Pons (tissue), 1 donor: Measurements from ENCODE around the gene VPS29.
A peak's percentile ranks its signal among the peaks of the same experiment; 100 is the strongest.
"Not testable (repeated sequence)": the region's sequence is repeated elsewhere in the genome, so short reads cannot be mapped to it uniquely, and the experiment has no call there.

Experiments
- DNase-seq: peaks from one replicate; pipeline ENCODE4 v3.0.0-alpha.2; 2016; ENCODE audit warnings: low spot score

The VPS29 gene

DNA sequence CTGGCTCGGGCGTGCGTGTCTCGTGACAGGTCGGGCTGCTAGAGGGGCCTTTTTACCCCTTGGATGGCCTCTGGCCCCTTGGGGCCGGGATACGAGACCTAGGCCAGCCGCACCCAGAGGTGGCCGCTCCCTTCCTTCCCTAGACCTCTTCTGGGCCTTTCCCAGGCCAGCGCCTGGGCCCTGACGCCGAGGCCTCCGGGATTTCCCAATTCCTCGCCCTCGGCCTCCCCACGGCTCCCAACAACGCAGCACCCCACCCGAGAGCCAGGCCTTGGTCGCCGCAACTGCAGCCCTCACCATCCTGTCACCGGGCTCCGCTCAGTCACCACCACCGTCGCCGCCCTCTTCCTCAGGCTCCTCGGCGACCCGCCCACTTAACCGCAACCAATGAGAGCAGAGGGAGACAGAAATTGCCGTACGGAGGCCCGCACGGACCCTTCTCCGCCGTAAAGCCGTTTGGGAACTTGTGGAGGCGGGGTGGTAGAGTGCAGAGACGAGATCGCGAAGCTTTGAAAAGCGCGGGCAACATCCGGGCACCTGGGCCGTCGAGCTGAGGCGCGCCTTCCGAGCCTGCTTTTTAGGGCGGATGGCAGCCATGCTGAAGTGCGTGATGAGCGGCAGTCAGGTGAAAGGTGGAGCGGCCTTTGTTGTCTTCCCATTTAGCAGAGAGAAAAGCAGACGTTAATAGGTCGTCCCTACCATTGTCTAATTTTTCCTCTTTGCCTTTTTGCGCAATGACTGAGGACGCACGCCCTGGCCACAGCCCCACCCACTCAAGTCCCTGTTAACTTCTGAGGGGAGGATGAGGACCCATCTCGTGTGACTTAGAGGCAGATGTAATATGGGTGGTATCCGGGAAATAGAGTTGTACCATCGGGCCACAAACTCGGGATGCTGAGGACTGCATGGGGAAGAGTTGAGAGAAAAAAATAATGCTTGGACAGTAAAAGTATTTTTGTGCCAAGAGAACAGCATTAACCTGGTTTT is at the start of gene VPS29, which contains the start of gene RAD9B:
VPS29 (minus strand) TSS at position 360 of the 987 bp plus-strand sequence; CDS start at position 300, 60 bp downstream.
RAD9B (plus strand) TSS at position 580 of the 987 bp plus-strand sequence; CDS start at position 587, 7 bp downstream.
- DNase-seq: peak; percentile 96

DNA sequence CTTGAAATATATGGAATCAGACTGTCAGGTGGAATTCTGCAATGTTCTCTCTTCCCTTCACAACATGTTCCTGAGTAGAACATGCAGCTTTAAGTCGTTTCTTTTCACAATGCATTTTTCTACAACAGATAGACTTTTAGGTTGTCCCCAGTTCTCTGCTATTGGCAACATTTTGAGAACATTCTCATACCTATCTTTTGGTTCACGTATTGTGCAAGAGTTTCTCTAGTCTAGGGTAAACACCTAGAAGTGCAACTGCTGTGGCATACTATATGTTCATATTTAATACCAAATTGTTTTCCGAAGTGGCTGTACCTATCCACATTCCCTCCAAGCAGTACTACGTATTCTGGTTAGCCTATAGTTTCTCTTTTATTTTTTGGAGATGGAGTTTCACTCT is 49.1 kb upstream of the VPS29 start:
- no peak for DNase-seq

DNA sequence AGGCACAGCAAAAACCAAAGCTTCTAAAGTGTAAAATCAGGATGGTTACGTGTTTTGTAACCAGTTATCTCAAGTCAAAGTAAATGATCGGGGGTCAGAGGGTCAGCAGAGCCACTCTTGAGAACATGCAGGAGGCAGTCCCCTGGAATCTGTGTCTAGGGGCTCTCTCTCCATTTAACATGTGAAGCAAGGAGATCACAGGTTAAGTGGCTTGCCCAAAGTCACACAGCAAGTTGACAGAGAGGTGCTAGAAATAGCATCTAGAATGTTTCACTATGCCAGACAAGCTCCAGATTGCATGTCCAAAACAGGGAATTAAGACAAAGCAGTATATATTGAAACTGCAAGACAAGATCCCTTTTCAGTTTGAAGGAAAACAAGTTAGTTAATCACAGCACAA is 47.8 kb upstream of the VPS29 start:
- no peak for DNase-seq

DNA sequence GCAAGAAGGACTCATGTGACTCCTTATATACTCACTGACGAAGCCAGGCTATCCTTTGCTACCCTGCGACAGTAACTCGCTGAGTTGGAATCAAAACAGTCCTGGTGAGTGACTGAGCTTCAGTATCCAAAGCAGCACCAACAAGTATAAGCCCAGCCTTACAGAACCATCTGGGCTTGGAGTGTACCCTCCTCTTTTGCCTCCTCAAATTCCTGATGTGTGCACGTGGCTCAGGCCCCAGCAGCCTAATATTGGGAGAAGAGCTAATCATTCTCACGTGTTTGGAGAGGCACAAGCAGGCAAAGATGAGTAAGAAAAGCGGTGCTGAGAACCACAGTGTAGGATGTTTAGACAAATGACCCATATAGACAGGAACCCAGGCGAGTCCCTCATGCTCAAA is 46.8 kb upstream of the VPS29 start:
- no peak for DNase-seq

DNA sequence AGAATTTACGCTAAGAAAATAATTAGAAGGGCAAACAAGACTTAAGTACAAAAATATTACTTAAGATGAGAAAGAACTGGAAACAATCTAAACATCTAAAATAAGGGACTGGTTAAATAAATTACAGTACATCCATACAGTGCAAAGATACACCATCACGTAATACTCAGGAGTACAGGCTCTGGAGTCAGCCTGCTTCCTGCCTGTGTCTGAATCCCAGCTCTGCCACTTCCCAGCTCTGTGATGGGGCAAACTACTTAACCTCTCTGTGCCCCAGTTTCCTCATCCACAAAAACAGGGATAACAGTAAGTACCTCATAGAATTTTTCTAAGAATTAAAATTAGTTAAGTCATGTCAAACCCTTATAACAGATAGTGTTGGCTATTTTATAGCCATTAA is 45.2 kb upstream of the VPS29 start:
- no peak for DNase-seq

DNA sequence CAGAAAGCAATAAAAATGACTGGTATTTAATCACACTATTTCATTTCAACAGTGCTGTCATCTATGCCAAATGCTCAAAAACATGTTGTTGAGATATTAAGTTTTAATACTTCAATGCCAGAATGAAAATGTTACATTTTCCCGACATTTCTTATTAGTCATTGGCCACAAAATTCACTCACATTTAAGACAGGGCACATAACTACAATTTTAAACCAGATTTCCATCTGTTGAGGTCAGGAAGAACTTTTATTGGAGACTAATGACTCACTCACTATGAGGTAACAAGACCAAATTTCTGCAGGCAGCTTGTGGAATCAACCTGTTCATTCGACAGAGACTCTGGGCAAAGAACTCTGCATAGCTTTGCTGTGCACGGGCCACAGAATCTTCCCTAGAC is 44.4 kb upstream of the VPS29 start:
- DNase-seq: no peak

DNA sequence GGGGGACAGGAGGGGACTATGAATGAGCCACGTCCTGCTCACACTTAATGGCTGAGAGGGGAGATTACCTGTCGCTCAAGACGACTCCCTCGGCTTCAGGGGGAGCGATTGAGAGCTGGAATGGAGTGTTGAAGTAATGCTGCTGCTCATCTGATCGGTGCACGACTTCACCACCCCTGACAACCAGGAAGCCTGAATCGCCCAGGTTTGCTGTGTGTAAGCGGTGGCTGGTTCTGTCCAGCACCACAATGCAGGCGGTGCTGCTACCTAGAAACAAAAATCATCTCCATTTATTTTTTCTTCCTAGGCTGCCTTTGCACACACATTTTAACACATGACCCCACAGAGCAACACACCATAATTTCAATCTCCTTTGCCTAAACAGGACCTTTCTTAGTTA is 43.9 kb upstream of the VPS29 start:
- no peak for DNase-seq

DNA sequence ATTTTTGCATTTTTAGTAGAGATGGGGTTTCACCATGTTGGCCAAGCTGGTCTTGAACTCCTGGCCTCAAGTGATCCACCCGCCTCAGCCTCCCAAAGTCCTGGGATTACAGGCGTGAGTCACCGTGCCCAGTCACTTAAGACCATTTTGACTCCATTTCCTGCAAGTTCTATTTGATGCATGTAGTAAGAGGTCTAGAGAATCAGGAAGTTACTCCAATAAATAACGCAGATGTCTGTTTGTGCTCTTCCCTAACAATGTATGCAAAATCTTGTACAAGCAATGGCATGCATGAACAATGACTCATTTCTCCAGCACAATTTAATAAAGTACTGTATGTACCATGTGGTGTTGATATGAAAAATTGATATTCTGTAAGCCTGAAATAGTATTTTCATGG is 43.3 kb upstream of the VPS29 start:
- DNase-seq: not testable (repeated sequence)

DNA sequence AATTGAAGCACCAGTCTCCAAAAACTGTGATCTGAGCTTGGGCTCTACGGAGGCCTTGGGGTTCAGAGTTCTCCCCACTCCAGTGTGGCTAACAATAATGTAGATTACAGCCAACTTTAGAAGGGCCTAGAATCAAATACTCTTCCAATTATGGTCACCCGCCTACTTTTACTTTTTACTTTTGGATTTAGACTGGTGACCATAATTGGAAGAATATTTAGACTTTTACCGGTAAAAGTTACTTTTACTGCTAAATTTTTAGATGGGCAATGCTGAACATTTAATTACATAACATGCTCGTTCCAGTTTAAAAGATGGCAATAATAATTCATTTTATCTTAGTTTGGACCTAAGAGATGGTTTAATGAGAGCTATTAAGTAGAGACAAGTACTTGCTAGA is 42.1 kb upstream of the VPS29 start:
- no peak for DNase-seq

DNA sequence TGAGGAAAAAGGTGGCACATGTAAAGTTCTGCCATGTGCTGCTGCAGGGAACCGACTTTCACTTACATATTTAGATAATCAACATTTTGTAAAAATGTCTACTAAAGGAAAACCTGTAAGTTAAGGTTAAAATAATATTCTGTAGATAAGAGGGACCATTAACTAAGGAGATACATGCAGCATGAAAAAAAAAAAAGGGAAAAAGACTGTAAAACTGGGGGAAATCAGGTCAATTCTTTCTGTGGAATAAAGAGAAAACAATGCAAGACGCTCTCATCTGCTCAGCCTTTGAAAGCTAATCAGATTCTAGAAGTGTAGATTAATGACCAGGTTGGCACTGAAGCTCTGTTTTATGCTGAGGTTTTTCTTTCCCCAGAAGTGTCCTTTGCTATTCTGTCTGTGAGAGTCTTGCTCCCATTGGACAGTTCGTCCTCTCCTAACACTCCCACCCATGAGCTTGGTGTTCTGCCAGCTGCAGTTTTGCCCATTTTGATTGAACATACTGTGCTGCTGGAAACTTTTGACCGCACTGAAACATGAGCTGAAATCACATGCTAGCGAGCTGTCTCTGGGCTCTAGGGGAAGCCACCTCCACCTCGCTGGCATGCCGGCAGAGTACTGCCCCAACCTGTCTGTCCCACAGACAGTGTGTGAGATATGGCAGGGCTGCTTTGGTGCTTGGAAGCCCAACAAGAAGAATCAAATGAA is 41.5 kb upstream of the VPS29 start:
- peak; percentile 42 for DNase-seq

DNA sequence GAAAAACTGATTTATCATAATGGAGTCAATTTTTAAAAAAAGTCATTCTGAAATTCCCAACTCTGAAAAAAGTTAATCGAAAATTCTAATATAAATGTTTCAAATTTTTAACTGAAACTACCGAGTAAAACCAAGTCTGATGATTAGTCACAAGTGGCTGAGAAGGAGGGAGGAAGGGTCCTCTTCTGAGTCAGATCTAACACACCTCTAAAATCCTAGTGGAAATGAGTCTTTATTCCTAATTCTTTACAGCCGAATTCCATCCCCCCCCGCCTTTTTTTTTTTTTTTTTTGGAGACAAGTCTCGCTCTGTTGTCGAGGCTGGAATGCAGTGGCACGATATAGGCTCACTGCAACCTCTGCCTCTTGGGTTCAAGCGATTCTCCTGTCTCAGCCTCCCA is 38.1 kb upstream of the VPS29 start:
- no peak for DNase-seq

DNA sequence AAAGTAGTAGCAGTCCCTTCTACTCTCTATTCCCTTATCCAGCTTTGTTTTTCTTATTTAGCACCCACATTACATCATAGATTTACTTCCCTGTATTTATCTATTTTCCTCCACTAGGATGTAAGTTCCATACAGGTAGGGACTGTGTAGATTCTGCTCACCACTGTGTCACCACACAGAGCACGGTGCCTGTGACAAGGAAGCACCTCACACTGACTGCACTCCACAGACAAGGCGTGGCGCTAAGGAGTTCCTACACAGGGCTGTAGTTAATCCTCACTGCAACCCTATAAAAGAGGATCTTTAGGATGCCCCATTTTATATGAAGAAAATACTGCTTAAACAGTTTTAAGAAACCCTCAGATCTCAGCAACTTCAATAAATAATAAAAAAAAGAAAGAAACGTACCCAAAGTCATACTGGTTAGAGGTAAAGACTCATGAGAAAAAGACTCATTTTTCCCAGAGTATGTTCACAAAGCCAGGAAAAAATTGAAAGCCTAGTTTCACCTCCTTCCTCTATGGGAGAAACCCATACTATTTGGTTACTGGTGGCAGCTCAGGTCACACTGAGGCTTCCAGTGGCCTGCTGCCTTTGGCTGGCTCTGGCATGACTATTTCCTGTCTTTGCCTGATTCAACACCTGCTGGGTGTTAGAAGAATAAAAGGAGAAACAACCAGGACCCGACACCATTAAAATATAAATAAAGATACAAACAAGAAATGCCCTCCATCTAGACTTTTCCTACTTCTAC is 37.1 kb upstream of the VPS29 start:
- DNase-seq: no peak

DNA sequence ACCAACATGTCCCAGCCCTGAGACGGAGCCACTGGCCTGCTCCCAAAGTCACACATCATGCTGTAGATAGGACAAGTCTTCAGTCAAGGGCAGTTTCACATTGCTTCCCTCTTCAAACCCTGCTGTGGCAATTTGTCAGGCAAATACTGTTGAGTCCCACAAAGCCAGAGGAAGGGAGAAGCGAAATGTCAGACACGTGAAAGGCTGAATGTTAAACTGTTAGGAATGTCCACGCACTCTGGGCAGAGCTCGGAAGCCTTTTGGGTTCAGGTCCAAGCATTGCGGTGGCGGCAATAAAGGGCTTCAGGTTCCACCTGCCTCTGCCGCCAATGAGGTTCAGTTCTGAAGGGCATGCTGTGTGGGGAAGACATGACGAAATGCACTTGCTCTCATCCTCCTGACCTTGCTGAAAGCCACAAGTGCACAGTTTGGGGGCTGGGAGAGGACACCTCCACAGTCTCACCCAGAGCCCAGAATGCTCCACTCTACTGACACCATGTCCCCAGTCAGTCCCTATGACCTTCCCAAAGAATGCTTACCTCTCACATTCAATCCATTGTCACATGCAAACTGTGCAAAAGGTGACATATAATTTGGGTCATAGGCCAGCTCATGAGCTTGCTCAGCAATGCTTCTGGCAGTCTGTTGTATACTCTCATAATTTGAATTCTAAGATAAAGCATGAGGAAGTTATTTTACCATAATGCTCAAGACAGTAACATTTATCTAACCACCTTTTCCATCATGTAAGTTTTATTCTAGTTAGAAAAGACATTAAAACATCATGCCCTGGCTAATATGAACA is 35.9 kb upstream of the VPS29 start:
- DNase-seq: no peak

DNA sequence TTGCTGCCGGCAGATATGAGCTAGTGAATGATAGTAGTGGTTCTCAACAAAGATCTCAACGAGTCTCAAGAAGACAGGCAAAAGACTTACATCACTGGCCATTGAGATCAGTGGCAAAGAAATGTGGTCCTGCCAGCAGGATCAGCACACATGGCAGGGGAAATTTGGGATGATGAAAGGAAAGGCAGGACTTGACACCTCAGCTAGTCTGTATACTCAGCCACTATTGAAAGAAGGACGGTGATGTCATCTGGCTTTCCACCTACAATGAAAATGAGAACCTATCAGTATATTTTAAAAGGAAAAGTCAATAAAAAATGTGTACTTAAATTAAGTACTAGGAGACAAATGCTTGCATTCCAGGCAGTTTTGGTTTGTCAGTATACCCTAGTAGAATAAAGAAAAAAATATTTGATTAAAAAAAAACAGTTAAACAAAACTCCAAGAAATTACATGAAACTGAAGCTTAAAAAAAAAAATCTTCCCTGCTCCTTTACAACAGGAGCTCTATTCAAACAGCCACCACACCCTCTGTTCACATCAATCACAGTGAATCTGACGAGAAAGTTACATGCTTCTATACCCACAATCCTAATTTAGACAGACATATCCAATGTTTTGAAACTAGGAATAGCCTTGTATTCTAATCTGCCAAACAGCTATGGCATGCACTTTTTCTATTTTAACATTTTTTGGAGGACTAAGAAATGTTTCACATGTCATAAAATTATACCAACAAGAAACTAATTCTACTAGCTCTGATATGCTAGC is 35.1 kb upstream of the VPS29 start:
- no peak for DNase-seq

DNA sequence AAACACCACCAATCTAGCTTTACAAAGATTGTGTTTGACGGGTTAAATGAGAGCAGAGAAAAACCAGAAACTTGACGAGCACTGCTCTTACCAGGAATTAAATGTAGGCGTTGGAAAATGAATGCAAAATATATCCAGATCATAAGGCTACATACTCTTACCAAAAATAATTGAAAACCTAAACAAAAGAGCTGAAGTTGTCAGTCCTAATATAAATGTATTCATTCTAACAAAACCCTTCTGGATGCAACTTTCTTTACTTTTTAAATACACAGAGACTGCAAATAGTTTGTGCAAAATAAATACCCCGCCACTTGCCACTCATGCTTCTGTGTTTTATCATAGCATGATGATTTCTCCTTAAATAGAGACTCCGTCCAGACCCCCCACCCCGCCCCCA is 32.9 kb upstream of the VPS29 start:
- no peak for DNase-seq

DNA sequence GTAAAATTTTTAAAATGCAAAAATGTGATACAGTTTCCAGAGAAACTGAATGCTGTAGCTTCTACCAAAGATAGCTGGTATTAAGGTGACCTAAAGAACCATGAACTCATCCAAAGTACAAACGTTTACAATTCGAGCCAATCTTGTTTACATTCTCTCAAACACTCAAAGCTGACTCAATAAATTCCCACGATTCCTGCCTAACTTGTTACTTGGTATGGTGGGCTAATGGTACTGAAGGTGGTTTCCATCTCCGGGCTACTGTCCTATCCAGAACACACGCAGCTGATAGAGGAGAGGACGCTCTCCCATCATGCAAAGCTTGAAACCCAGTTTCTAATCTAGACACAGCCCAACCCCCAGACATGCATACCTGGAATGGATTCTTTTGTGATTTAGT is 31.7 kb upstream of the VPS29 start:
- no peak for DNase-seq

DNA sequence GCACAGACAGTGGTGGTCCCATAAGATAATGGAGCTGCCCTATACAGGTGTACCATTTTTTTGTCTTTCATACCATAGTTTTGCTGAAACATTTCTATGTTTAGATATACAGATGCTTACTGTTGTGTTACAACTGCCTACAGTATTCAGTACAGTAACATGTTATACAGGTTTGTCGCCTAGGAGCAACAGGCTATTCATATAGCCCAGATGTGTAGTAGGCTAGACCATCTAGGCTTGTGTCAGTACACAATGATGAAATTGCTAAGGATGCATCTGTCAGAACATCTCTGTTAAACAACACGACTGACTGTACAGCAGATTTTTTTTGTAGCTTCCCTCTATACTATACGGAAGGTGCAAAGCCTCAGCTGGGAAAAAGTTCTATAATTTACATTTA is 30.7 kb upstream of the VPS29 start:
- no peak for DNase-seq

DNA sequence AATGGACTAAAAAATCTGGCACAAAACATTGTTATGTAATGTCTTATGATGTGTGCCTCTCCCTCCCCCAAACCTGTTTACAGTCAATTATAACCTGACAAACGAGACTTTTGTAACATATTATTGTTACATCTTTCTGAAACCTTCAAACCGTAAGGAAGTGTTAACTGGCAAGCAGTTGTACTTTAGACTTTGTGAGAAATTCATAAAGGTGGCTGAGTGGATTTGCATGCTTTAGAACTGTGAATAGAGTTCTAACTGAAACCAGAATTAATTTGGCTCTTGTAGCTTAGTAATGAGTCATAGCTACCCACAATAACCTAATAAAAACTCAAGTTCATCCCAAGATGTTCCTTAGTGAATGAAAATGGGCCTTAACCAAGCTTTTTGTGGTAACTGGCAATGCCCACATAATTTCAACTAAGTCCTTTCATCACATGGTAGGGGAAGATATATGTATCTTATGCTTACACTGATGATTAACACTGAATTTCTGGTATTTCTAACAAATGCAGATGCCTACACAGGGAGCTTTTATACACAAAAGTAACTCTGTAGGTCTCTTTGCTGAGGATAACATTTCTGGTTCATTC is 29.9 kb upstream of the VPS29 start:
- no peak for DNase-seq

DNA sequence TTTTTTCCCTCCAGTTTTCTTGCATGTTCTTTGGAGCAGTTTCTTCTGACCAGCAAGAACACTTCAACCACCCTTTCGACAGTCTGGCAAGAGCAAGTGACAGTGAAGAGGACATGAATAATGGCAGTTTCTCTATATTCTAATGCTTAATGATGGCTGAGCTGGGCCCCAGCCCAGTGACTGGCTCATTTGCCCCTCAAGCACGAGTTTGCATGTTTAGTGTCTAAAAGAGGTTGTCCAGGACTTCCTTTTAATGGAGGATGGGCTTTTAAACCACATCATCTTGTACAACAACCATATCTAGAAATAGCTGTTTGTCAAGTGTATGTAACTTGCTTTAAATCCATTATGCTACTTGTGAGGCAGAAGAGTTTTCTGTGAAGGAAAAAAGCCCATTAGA is 28.6 kb upstream of the VPS29 start:
- no peak for DNase-seq

DNA sequence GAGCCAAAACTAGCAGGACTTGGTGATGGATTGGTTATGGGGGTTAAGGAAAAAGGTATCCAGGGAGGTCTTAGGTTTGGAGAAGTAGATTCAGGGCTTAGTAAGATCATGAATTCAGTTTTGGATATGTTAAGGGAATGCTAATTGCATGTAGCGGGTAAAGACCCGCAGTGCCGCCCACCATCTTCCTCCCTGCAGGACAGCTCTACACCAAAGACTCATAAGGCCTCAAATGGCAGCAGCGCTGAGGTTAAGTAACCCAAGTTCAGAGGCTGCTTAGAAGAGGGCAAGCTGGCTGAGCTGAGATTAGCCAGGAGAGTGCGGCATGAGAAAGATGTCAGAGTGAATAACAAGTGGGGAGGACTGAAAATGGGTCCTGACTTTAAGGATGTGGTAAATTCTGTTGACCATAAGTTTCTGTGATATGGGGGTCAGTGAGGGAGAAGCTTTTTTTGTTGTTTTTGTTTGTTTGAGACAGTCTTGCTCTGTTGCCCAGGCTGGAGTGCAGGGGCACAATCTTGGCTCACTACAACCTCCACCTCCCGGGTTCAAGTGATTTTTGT is 26.4 kb upstream of the VPS29 start:
- DNase-seq: no peak
